ENCODE data around the gene RYR2.
"Not testable (repeated sequence)": the region's sequence is repeated elsewhere in the genome, so short reads cannot be mapped to it uniquely, and the experiment has no call there.

The RYR2 gene

GRCh38 chr1:237269938-237270337, 228.0 kb downstream of the RYR2 start:
- FAIRE-seq, result no peak

- no peak for FAIRE-seq
These were observed 228.4 kb downstream of the RYR2 start for GRCh38 chr1:237270353-237270752.

- FAIRE-seq, result not testable (repeated sequence)
These were observed 236.0 kb downstream of the RYR2 start for GRCh38 chr1:237277994-237278393.

- FAIRE-seq, result no peak
These were observed 237.6 kb downstream of the RYR2 start for GRCh38 chr1:237279629-237280028.

- FAIRE-seq, result no peak
These were observed 239.5 kb downstream of the RYR2 start for GRCh38 chr1:237281481-237281880.

GRCh38 chr1:237282208-237282783, 240.3 kb downstream of the RYR2 start:
- no peak for FAIRE-seq

GRCh38 chr1:237287876-237288521, 246.0 kb downstream of the RYR2 start:
- no peak for FAIRE-seq

- no peak for FAIRE-seq
These were observed 251.8 kb downstream of the RYR2 start for GRCh38 chr1:237293804-237294203.

- no peak for FAIRE-seq
These were observed 254.9 kb downstream of the RYR2 start for GRCh38 chr1:237296861-237297260.

GRCh38 chr1:237300642-237301041, 258.7 kb downstream of the RYR2 start:
- FAIRE-seq, result no peak

GRCh38 chr1:237303929-237304328, 261.9 kb downstream of the RYR2 start:
- no peak for FAIRE-seq

- FAIRE-seq, result no peak
These were observed 264.7 kb downstream of the RYR2 start for GRCh38 chr1:237306726-237307125.

GRCh38 chr1:237309595-237310118, 267.7 kb downstream of the RYR2 start:
- no peak for FAIRE-seq

- no peak for FAIRE-seq
These were observed 274.4 kb downstream of the RYR2 start for GRCh38 chr1:237316352-237316751.

- FAIRE-seq, result no peak
These were observed 276.8 kb downstream of the RYR2 start for GRCh38 chr1:237318748-237319147.

GRCh38 chr1:237320890-237321289, 278.9 kb downstream of the RYR2 start:
- FAIRE-seq, result no peak

GRCh38 chr1:237324226-237324625, 282.2 kb downstream of the RYR2 start:
- FAIRE-seq, result no peak

GRCh38 chr1:237327061-237327460, 285.1 kb downstream of the RYR2 start:
- FAIRE-seq, result peak; percentile 74

GRCh38 chr1:237340892-237341291, 298.9 kb downstream of the RYR2 start:
- no peak for FAIRE-seq

- FAIRE-seq, result no peak
These were observed 299.4 kb downstream of the RYR2 start for GRCh38 chr1:237341391-237341790.

- no peak for FAIRE-seq
These were observed 300.7 kb downstream of the RYR2 start for GRCh38 chr1:237342730-237343129.

GRCh38 chr1:237352747-237353146, 310.8 kb downstream of the RYR2 start:
- no peak for FAIRE-seq

- no peak for FAIRE-seq
These were observed 311.9 kb downstream of the RYR2 start for GRCh38 chr1:237353918-237354317.

GRCh38 chr1:237355022-237355421, 313.0 kb downstream of the RYR2 start:
- no peak for FAIRE-seq

GRCh38 chr1:237358555-237358954, 316.6 kb downstream of the RYR2 start:
- FAIRE-seq, result no peak
